GM18511 (cell line): ENCODE measurements around the gene TGFBR3.
A peak's percentile ranks its signal among the peaks of the same experiment; 100 is the strongest.

Experiments
- ATAC-seq: cut with Tn5 transposase; IDR thresholded peaks from one replicate; pipeline ENCODE4 v1.9.1; 2021; ENCODE audit warnings: mild to moderate bottlenecking, moderate library complexity; ENCODE audit not compliant: unreplicated experiment

The TGFBR3 gene

GRCh38 chr1:91741906-91742305, 144.0 kb downstream of the TGFBR3 start:
- ATAC-seq, result no peak

- no peak for ATAC-seq
Observed at GRCh38 chr1:91741301-91741700, 144.7 kb downstream of the TGFBR3 start.

- ATAC-seq, result no peak
Observed at GRCh38 chr1:91737650-91738049, 148.3 kb downstream of the TGFBR3 start.

GRCh38 chr1:91736715-91737615, 149.0 kb downstream of the TGFBR3 start:
- ATAC-seq, result no peak

GRCh38 chr1:91736146-91736714, 149.7 kb downstream of the TGFBR3 start:
- no peak for ATAC-seq

GRCh38 chr1:91735266-91735845, 150.6 kb downstream of the TGFBR3 start:
- no peak for ATAC-seq

- ATAC-seq, result no peak
Observed at GRCh38 chr1:91734761-91735160, 151.2 kb downstream of the TGFBR3 start.

GRCh38 chr1:91733108-91733710, 152.7 kb downstream of the TGFBR3 start:
- ATAC-seq, result no peak

- ATAC-seq, result no peak
Observed at GRCh38 chr1:91732291-91733107, 153.5 kb downstream of the TGFBR3 start.

GRCh38 chr1:91731815-91732214, 154.1 kb downstream of the TGFBR3 start:
- no peak for ATAC-seq

- ATAC-seq, result no peak
Observed at GRCh38 chr1:91730801-91731732, 154.9 kb downstream of the TGFBR3 start.

- peak; percentile 46 for ATAC-seq
Observed at GRCh38 chr1:91729621-91730358, 156.2 kb downstream of the TGFBR3 start.

GRCh38 chr1:91727763-91728162, 158.2 kb downstream of the TGFBR3 start:
- no peak for ATAC-seq

GRCh38 chr1:91725989-91726721, 159.8 kb downstream of the TGFBR3 start:
- no peak for ATAC-seq

- no peak for ATAC-seq
Observed at GRCh38 chr1:91725618-91725988, 160.3 kb downstream of the TGFBR3 start.

GRCh38 chr1:91724644-91725043, 161.3 kb downstream of the TGFBR3 start:
- no peak for ATAC-seq

- ATAC-seq, result no peak
Observed at GRCh38 chr1:91724231-91724630, 161.7 kb downstream of the TGFBR3 start.

GRCh38 chr1:91720044-91720443, 165.9 kb downstream of the TGFBR3 start:
- ATAC-seq, result no peak
